GM23248 (cell line): ENCODE results near the gene ACTR5. TPM values are rescaled to one million over a fixed set of nuclear protein-coding genes. Genes with fewer than 3 reads are reported as not detected.
A peak's percentile ranks its signal among the peaks of the same experiment; 100 is the strongest.

ENCODE experiments used
- DNase-seq: peaks from one replicate; pipeline ENCODE4 v3.0.0-alpha.2; 2015
- H2AFZ ChIP-seq: fragments of 200-600 bp; sonication (generic); 2 replicates; pipeline ENCODE4 v1.6.1; 2016; ENCODE audit warnings: antibody characterized with exemption
- H3F3A ChIP-seq: fragments of 200-600 bp; sonication (generic); 2 replicates; pipeline ENCODE4 v1.6.1; 2016; ENCODE audit warnings: mild to moderate bottlenecking, antibody characterized with exemption, mixed run types; ENCODE audit not compliant: insufficient read depth
- H3K27ac ChIP-seq: fragments of 200-600 bp; sonication (generic); 2 replicates; pipeline ENCODE4 v1.5.1; 2016; ENCODE audit warnings: mild to moderate bottlenecking
- H3K27me3 ChIP-seq: fragments of 200-600 bp; sonication (generic); replicated peaks from 2 replicates; pipeline ENCODE4 v1.6.1; 2016; ENCODE audit warnings: mild to moderate bottlenecking; ENCODE audit not compliant: insufficient read depth
- H3K36me3 ChIP-seq: fragments of 200-600 bp; sonication (generic); 2 replicates; pipeline ENCODE4 v1.6.1; 2016; ENCODE audit warnings: low read depth, mild to moderate bottlenecking
- H3K4me1 ChIP-seq: fragments of 200-600 bp; sonication (generic); 2 replicates; pipeline ENCODE4 v1.6.1; 2016; ENCODE audit warnings: mild to moderate bottlenecking; ENCODE audit not compliant: insufficient read depth
- H3K4me2 ChIP-seq: fragments of 200-600 bp; sonication (generic); one replicate; pipeline ENCODE4 v1.6.1; 2016; ENCODE audit warnings: mild to moderate bottlenecking; ENCODE audit not compliant: unreplicated experiment
- H3K4me3 ChIP-seq: fragments of 200-600 bp; sonication (generic); 2 replicates; pipeline ENCODE4 v1.5.1; 2016; ENCODE audit warnings: mild to moderate bottlenecking
- H3K79me2 ChIP-seq: fragments of 200-600 bp; sonication (generic); 2 replicates; pipeline ENCODE4 v1.6.1; 2016; ENCODE audit warnings: mild to moderate bottlenecking; ENCODE audit not compliant: insufficient read depth
- H3K9ac ChIP-seq: fragments of 200-600 bp; sonication (generic); 2 replicates; pipeline ENCODE4 v1.6.1; 2016; ENCODE audit warnings: mild to moderate bottlenecking
- H3K9me2 ChIP-seq: fragments of 200-600 bp; sonication (generic); 2 replicates; pipeline ENCODE4 v1.6.1; 2016; ENCODE audit warnings: mixed run types, mild to moderate bottlenecking, moderate library complexity; ENCODE audit not compliant: insufficient read depth
- H3K9me3 ChIP-seq: fragments of 200-600 bp; sonication (generic); one replicate; pipeline ENCODE4 v1.6.1; 2017; ENCODE audit warnings: low read depth
- H4K20me1 ChIP-seq: fragments of 200-600 bp; sonication (generic); 2 replicates; pipeline ENCODE4 v1.6.0; 2016; ENCODE audit not compliant: insufficient read depth
- EZH2 ChIP-seq: fragments of 200-600 bp; sonication (generic); IDR thresholded peaks from 2 replicates; pipeline ENCODE4 v1.6.1; 2018; ENCODE audit warnings: antibody characterized with exemption, mild to moderate bottlenecking; ENCODE audit not compliant: insufficient read depth, poor library complexity, severe bottlenecking
- EZH2phosphoT487 ChIP-seq: fragments of 200-600 bp; sonication (generic); IDR thresholded peaks from 2 replicates; pipeline ENCODE4 v1.6.1; 2018; ENCODE audit warnings: antibody characterized with exemption, moderate library complexity, mild to moderate bottlenecking, low read depth; ENCODE audit not compliant: insufficient read depth
- WGBS, 2 experiments: methylation state at CpG; one replicate each; pipeline ENCODE4 v1.1.6; 2015 to 2017; ENCODE audit warnings: low lambda C conversion rate in 2 of 2, low coverage in 1 of 2; ENCODE audit errors: missing lambda C conversion rate in 2 of 2; 5-methylcytosine and 5-hydroxymethylcytosine counted together
- in situ Hi-C: fragments of 300-500 bp; cut with MboI; formaldehyde crosslinking; loops from 2 replicates; pipeline ENCODE4 v1.15.0; 2020
- polyA plus RNA-seq: library from polyadenylated mRNA; unstranded; fragments of >200 nt; fragmentation: Nextera tagmentation; extraction: Ambion mirVana; gene quantifications from 2 replicates; pipeline ENCODE4 v1.2.1, GENCODE V29; 2016
- total RNA-seq: library from RNA; depleted of rRNA; stranded (reverse); fragments of >200 nt; shearing (Covaris generic); gene quantifications from 2 replicates; pipeline ENCODE4 v1.2.3, GENCODE V29; 2014

The ACTR5 gene
- total and polyA plus RNA-seq, 2 experiments from 2014 or later = 3.0 to 4.0 TPM

GRCh38 chr20:38730989-38731737 lies 17.1 kb upstream of the ACTR5 start:
- H3K36me3 ChIP-seq = no peaks in the 10 kb centered on the region
- in situ Hi-C loops = no loop called here
- WGBS, 2 experiments = 2 to 3% methylated on average over 35 to 40 of the region's 40 CpGs
- DNase-seq = peak; percentile 55
- no peaks in the 10 kb centered on the region for H3F3A ChIP-seq
- no peak overlapping the region for H3K27ac ChIP-seq
- H3K4me3 ChIP-seq = peak overlapping the region; percentile 33
- H3K4me2 ChIP-seq = peak overlapping the region; percentile 43
- no peaks in the 10 kb centered on the region for H4K20me1 ChIP-seq
- H3K27me3 ChIP-seq = peaks cover 94% of the 10 kb centered on the region
- H3K79me2 ChIP-seq = no peaks in the 10 kb centered on the region
- H3K4me1 ChIP-seq = no peaks in the 10 kb centered on the region
- peak overlapping the region; percentile 39 for H2AFZ ChIP-seq
- no peaks in the 10 kb centered on the region for H3K9me2 ChIP-seq
- H3K9me3 ChIP-seq = no peaks in the 10 kb centered on the region
- no peak overlapping the region for H3K9ac ChIP-seq
- TF ChIP-seq EZH2phosphoT487 (no peak), EZH2 (peak; percentile 21)

- no peak overlapping the region for H3K27ac ChIP-seq
- in situ Hi-C loops = no loop called here
- no peaks in the 10 kb centered on the region for H3K9me3 ChIP-seq
- 25 to 50% methylated on average over 1 of the region's 1 CpG for WGBS, 2 experiments
- no peaks in the 10 kb centered on the region for H4K20me1 ChIP-seq
- H3K4me3 ChIP-seq = no peak overlapping the region
- no peak for TF ChIP-seq EZH2
- no peak for TF ChIP-seq EZH2phosphoT487
- DNase-seq = no peak
- no peaks in the 10 kb centered on the region for H3K79me2 ChIP-seq
- H3K4me2 ChIP-seq = no peak overlapping the region
- H3K27me3 ChIP-seq = peaks cover 93% of the 10 kb centered on the region
- no peak overlapping the region for H3K9ac ChIP-seq
- no peak overlapping the region for H2AFZ ChIP-seq
- H3K4me1 ChIP-seq = no peaks in the 10 kb centered on the region
- no peaks in the 10 kb centered on the region for H3F3A ChIP-seq
- no peaks in the 10 kb centered on the region for H3K9me2 ChIP-seq
- H3K36me3 ChIP-seq = no peaks in the 10 kb centered on the region
These were observed 16.5 kb upstream of the ACTR5 start for GRCh38 chr20:38731738-38732113.

- Histone ChIP-seq H3F3A (no peaks in the 10 kb centered on the region), H3K36me3 (no peaks in the 10 kb centered on the region), H3K9me2 (no peaks in the 10 kb centered on the region), H3K9me3 (no peaks in the 10 kb centered on the region), H3K4me3 (no peak overlapping the region), H3K9ac (no peak overlapping the region), H3K27ac (no peak overlapping the region), H3K4me2 (no peak overlapping the region), H2AFZ (no peak overlapping the region), H3K79me2 (no peaks in the 10 kb centered on the region), H3K4me1 (no peaks in the 10 kb centered on the region), H3K27me3 (peaks cover 93% of the 10 kb centered on the region), H4K20me1 (no peaks in the 10 kb centered on the region)
- WGBS, 2 experiments = 44 to 50% methylated on average over 4 of the region's 4 CpGs
- no peak for TF ChIP-seq EZH2phosphoT487
- no peak for TF ChIP-seq EZH2
- in situ Hi-C loops = no loop called here
- no peak for DNase-seq
These were observed 15.3 kb upstream of the ACTR5 start for GRCh38 chr20:38732981-38733380.

- TF ChIP-seq EZH2phosphoT487 = no peak
- Histone ChIP-seq H3K27ac (no peak overlapping the region), H3K9me2 (no peaks in the 10 kb centered on the region), H3K79me2 (no peaks in the 10 kb centered on the region), H4K20me1 (no peaks in the 10 kb centered on the region), H3K4me2 (no peak overlapping the region), H3K4me3 (no peak overlapping the region), H3K36me3 (no peaks in the 10 kb centered on the region), H3K9me3 (no peaks in the 10 kb centered on the region), H3F3A (no peaks in the 10 kb centered on the region), H2AFZ (no peak overlapping the region), H3K27me3 (peaks cover 78% of the 10 kb centered on the region), H3K9ac (no peak overlapping the region), H3K4me1 (no peaks in the 10 kb centered on the region)
- DNase-seq = no peak
- 39 to 47% methylated on average over 6 of the region's 6 CpGs for WGBS, 2 experiments
- in situ Hi-C loops = no loop called here
These were observed 13.1 kb upstream of the ACTR5 start for GRCh38 chr20:38735172-38735571.

- H3F3A ChIP-seq = no peaks in the 10 kb centered on the region
- no peak for DNase-seq
- H3K9me2 ChIP-seq = no peaks in the 10 kb centered on the region
- no peaks in the 10 kb centered on the region for H3K9me3 ChIP-seq
- no peak for TF ChIP-seq EZH2phosphoT487
- TF ChIP-seq EZH2 = no peak
- in situ Hi-C loops = no loop called here
- H3K4me2 ChIP-seq = no peak overlapping the region
- no peak overlapping the region for H2AFZ ChIP-seq
- no peak overlapping the region for H3K27ac ChIP-seq
- H3K27me3 ChIP-seq = peaks cover 77% of the 10 kb centered on the region
- no peak overlapping the region for H3K9ac ChIP-seq
- no peaks in the 10 kb centered on the region for H4K20me1 ChIP-seq
- H3K79me2 ChIP-seq = no peaks in the 10 kb centered on the region
- WGBS, 2 experiments = 29% methylated on average over 1 of the region's 1 CpG
- H3K36me3 ChIP-seq = no peaks in the 10 kb centered on the region
- no peak overlapping the region for H3K4me3 ChIP-seq
- no peaks in the 10 kb centered on the region for H3K4me1 ChIP-seq
These were observed 10.4 kb upstream of the ACTR5 start for GRCh38 chr20:38737887-38738286.
